HG03439 (cell line): ENCODE results near the gene DAPK1.

ENCODE experiments used
- ATAC-seq: cut with Tn5 transposase; IDR thresholded peaks from one replicate; pipeline ENCODE4 v1.9.1; 2021; ENCODE audit warnings: mild to moderate bottlenecking, moderate library complexity; ENCODE audit not compliant: unreplicated experiment

Gene DAPK1

DNA sequence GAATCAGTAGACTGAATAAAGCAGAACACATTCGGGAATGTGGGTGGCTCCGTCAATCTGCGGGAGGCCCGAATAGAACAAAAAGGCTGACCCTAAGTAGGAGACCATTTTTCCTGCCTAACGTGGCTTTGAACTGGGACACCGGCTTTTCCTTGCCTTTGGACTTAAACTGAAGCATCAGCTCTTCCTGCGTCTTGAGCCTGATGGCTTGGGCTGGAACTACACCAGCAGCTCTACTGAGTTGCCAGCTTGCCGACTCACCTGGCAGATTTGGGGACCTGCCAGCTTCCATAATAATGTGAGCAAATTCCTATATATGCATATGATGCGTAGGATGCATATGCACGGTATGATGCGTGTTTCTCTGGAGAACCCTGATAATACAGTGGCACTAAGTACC lies 111.3 kb downstream of the DAPK1 start:
- no peak for ATAC-seq

DNA sequence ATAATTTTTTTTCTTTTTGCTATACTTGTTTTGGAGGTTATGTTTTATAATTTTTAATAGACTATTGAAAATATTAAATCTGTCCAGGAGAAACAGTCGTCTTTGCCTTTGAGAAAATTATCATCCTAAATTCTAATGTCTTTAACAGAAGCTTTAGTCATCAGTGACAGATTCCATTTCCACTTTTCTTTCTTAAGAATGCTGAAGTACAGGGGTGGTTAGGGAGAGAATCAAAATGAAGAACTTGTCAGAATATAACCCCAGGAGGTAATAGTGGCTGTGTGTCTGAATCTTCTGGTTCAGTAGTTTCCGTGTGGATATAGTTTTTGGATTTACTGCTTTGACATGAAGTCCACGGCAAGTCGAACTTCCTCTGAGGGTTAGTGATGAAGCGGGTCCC lies 111.8 kb downstream of the DAPK1 start:
- no peak for ATAC-seq

DNA sequence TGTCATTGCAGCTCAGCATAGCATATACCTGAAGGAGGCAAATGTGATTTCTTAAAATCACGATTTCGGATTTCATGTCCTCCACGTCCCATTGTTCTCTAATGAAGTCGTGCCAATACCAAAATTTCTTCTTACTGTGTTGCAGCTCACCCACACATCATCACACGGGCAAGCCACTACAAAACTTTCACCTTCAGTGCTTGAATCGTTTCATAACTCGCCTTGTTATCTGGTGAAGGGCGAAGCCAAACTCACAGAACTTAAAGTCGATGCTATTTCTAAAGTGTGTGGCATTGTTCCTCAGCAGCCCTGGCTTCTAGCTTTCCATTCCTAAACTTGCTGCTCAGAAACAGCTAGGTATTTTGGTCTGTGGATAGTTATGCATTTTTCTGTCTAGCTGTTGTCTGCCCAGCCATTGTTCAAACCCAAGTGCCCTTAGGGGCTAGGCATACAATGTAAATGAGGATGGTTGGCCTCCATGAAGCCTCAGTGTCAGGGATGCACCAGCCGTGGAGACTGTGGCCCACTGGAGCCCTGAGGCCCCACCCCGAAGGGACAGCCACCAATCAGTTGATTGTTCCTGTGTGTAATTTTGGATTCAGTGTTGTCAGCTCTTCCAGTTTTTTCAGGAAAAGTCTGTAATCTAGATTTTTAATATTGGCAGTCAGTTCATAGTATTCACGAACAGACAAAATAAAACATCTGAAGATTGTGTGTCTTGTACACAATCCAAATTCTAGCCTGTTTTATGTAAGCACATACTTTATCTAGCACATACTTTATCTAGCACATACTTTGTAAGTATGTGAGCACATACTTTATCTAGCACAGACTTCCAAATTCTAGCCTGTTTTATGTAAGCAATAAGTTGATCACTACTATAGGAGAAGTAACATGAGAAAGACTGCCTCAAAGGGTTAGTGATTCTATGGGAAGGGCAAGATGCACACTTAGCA lies 112.8 kb downstream of the DAPK1 start:
- ATAC-seq, result no peak

DNA sequence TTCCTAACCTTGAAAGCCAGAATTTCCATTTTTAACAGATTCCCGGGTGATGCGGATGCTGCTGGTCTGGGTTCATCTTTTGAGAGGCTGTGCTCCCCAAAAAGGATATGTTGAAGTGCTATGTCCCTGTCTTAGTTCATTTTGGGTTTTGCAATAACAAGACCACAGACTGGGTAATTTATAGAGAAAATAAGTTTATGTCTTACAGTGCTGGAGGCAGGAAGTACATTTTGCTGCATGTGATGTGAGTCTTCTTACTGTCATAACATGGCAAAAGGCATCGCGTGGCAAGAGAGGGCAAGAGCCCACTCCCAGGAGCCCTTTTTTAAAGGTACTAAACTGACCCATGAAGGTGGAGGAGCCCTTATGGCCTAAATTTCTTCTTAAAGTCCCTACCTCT lies 114.1 kb downstream of the DAPK1 start:
- ATAC-seq, result no peak

DNA sequence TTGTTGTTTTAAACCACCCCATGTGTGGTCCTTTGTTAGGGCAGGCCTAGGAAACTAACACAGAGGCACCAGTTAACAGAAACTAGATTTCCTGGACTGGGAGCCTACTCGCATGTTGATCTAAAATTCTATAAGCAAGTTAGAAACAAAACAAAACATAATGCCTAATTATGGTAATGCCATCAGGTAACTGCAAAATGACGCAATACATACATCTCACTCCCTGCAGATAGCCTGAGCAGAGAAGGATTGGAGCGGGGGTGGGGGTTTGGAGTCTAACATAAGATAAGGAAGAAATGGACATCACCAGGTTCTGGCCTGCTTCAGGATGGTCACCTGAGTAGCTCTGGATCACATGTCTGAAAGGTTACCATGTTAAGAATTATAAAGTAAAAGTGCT lies 114.9 kb downstream of the DAPK1 start:
- no peak for ATAC-seq

DNA sequence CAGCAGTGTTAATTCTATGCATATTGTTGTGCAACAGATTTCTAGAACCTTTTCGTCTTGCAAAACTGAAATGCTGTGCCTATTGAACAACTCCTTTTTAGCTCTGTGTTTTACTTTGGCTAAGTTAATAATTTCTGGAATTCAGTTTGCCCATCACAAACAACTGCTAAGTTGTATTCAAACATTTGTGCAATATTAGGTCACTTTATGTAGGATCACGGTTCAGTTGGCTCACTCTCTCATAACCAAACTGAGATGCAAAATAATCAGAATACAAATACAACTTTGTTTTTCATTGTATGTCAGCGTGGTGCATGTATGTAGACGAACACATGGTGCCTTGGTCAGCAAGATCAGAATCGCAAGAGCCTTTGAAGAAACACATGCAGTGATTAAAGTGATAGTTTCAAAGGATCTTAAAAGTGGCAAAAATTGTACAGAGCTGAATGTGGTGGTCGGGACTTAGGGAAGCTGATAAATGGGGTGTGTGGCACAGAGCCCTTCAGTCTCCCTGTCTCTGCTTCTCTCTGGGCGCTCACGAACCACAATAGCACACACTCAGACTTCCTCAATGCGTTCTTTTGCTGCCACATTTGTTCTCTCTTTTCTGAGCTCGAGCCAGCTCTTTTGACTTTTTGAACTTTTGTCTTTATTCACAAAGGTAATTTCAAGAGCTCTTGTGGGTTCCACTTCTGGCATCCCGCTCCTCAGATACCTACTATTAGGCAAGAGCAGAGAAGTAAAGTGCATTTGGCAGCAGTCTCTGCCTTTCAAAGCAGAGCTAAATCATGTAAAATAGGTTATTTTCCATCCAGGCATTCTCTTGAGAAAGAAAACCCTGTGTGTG lies 115.8 kb downstream of the DAPK1 start:
- no peak for ATAC-seq

DNA sequence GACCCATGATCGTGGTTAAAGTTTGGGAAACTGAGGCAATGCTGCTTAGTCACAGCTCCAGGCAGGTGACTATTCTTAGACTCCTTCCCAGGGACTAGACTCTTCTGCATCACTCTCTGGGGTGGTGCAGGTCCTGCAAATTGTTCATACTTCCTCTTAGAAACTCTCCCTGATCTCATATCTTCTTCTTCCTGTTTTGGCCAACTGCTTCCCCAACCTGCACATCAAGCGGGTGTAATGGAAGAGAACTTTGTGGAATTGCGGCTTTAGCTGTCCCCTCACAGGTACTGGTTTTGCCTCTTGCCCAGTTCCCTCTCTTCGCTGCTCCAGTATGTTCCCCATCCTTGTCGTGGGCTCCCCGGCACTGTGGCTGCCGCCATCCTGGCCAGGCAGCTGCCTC lies 116.7 kb downstream of the DAPK1 start:
- no peak for ATAC-seq

DNA sequence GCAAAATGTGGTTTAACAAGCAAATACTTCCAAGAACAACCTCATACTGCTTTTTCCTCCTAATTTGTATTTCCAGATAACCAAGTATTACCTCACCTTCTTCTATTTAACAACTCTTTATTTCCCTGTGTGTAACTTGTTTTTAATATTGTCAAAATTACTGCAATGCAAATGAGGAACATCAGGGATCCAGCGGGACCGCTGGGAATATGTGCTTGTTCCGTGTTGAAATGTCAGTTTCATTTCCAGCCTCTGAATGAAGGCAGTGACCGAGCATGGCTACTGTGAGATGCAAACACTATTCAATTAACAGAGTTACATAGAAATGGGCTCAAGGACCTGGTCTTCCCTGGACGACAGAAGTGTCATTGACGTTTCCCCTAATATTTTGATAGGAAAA lies 117.5 kb downstream of the DAPK1 start:
- no peak for ATAC-seq

DNA sequence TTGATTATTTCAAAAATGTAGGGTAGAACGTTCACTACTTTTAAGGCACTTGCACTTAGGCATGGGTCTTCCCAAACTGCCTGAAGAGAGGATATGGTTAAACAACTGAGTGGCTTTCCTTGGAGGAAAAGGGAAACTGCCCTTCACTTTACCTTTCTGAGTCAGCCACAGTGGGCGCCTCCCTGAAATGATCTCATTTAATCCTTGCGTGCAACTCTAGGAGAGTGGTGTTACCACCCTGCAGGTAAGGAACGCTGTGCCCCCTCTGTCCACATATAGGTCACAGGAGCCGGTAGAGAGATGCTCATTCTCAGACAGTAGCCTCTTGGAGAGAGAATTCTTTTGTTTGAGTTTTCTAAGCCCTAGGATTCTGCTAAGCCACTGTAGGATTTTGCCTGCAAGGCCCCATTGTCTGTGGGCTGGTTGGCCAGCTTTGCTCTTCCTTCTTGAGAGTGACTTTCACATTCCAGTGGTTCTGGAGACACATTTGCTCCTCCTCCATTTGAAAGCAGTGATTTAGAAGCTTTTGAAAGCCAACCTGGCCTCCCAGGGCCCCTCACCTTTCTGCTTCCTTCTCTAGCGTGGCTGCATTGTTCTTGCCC lies 118.0 kb downstream of the DAPK1 start:
- no peak for ATAC-seq

DNA sequence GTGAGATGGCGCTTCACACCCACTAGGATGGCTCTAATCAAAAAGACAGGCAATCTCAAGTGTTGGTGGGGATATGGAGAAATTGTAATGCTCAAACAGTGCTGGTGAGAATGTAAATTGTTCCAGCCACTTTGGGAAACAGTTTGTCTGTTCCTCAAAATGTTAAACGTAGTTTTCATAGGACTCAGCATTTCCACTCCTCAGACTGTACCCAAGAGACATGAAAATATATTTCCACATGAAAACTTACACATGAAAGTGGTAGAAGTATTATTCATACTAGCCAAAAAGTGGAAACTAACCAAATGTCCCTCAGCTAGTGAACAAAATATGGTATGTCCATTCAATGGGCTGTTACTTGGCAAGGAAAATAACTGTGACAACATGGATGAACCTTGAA lies 120.6 kb downstream of the DAPK1 start:
- no peak for ATAC-seq

DNA sequence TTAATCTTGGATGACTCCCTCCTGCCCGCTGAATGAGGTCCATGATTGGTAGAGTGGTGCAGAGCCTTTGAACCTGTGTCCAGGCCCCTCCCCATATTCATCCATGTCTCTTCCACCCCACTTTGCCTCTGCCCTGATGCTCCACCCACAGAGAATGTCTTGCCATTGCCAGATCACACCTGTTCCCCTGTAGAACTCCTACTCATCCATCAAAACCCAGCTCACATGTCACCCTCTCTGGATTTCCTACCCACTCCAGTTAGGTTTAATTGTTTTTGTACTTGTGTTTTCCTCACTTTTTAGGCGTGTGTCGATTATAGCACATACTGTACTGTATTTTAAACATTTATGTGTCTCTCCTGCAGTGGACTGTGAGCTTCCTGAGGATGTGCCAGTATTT lies 121.3 kb downstream of the DAPK1 start:
- ATAC-seq, result no peak

DNA sequence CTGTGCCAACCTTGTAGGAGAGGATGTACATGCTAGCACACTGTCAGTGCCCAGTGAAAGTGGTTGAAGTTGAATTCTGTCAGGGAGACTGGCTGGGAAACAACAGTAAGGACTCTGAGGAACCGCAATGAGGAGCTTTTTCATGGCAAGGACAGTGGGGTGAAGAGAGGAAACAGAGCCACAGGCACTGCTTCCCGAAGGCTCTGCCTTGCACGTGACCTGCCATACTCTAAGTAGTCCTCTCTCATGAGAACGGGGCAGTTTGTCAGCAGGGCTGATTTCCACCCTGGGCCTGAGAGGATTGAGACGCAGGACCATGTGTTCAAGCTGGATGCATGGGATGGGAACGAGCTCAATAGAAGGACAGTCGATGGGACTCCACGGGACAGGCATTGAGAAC lies 121.7 kb downstream of the DAPK1 start:
- no peak for ATAC-seq

DNA sequence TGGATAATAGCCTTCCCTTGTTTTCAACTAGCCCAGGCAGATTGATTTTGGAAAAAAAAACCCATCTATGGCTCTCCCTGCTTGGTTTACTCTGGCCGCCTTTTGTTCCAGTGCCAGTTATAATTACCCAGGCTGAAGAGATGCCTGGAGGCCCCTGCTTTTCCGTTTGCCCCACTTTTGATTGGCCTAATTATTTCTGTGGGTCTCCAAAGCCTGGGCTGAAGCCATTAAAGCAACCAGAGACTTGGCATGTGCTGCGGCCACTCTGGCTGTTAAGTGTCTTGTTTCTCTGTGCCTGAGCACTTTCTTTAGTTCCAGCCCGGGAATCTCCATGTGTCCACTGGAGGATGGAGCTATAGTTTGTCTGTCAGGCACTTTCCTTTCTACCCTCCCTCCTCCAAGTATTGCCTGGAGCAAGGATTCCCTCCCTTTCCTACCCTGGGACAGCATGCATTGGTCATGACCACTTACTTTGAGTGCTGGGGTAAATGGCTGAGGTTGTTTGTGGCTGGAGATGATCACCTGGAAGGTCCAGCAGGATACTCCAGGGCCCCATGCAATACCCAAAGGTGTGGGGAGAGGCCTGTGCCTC lies 123.2 kb downstream of the DAPK1 start:
- ATAC-seq, result no peak

DNA sequence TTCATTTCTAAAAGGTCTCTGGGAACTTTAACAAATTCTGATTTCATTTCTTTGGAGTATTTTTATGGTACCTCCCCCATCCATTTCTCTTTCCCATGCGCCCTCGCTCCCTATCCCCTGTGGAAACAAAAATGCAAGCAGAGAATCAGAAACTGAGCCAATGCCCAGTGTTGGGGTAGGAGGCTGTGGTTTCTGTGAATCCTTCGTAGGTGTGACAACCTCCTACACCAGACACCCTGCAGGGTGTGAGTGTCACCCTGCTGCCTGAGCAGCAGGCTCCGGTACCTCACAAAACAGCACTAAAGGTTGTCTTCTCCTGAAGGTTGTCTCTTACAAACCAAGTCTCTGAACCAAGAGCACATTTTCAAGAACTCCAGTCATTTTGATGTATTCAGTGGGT lies 124.4 kb downstream of the DAPK1 start:
- ATAC-seq, result no peak

DNA sequence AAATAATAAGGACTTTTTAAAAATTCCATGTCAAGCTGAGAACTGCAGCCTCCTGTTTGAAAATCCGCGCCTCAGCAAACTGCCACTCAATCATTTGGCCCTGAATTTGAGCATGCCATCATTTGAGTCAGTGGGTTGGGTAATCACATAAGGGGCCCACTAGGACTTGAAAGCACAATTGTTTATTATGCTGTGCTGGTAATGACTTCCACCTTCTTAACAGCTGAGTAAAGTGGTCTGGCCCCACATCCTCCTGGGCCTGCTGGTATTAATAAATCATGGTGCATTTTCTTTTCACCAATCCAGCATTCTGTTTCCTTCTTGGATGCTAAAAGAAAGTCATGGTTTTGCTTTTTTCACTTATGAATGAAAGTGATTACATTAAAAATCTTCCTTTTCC lies 125.3 kb downstream of the DAPK1 start:
- ATAC-seq, result no peak

DNA sequence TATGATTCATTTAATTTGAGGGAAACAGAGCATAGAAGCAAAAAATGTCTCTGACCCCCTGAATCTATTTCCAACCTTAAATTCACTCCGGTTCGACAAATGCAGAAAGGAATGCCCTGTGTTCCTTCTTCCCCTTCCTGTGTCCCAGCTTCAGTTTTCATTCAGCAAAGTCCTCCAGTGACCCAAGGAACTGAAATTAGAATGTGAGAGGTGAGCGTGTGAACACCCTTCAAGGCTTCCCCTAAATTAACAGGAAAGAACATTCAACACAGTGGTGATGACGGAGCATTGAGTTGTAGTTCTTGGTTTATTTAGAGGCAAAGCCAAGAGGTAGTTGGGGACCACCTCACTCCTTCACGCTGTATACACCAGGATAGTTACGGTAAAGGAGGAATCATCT lies 130.7 kb downstream of the DAPK1 start:
- ATAC-seq, result no peak

DNA sequence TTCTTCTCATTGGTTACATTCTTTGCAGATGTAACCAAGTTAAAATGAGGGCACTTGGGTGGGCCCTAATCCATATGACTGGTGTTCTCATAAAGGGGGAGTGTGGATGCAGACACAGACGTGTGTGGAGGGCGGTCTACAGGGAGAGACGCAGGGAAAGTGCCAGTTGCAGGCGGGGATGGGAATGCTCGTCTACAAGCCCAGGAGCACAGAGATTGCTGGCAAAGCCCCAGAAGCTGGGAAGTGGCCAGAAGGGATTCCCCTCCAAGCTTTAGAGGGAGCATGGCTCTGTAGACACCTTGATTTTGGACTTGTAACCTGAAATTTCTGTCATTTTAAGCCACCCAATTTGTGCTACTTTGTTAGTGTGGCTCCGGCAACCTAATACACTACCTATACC lies 131.4 kb downstream of the DAPK1 start:
- ATAC-seq, result no peak

DNA sequence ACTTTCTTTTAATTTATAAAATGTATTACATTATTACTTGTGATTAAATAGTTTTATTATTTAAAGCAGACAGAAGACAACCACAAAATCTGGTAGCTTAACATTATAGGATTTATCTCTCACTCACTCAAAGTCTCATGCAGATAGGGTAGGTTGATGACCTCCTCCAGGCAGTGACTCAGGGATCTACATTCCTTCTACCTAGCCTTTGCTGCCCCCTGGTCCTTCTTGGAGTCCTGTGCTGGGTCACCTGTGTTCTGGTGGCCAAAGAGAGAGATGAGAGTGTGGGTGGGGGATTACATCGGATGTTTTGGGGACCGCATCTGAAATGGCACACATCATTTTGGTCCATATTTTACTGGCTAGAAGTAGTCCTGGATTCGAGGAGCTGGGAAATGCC lies 132.6 kb downstream of the DAPK1 start:
- no peak for ATAC-seq

DNA sequence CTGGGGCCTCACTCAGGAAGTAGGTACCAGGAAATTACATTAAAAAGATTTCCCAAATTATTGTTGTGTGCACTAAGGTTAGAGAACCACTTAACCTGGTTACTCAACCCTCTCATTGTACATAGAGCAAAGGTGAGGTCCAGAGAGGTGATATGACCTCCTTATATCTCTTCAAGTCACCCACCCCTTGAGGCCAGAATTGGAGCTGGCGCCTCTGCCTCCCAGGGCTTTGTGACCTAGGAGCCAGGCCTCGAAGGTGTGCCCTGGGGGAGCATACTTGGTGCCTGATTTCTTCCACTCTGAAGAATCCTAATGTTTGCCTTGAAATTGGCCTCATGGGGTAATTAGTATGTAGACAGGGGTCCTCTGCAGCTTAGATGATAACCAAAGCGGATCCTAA lies 133.2 kb downstream of the DAPK1 start:
- ATAC-seq, result no peak

DNA sequence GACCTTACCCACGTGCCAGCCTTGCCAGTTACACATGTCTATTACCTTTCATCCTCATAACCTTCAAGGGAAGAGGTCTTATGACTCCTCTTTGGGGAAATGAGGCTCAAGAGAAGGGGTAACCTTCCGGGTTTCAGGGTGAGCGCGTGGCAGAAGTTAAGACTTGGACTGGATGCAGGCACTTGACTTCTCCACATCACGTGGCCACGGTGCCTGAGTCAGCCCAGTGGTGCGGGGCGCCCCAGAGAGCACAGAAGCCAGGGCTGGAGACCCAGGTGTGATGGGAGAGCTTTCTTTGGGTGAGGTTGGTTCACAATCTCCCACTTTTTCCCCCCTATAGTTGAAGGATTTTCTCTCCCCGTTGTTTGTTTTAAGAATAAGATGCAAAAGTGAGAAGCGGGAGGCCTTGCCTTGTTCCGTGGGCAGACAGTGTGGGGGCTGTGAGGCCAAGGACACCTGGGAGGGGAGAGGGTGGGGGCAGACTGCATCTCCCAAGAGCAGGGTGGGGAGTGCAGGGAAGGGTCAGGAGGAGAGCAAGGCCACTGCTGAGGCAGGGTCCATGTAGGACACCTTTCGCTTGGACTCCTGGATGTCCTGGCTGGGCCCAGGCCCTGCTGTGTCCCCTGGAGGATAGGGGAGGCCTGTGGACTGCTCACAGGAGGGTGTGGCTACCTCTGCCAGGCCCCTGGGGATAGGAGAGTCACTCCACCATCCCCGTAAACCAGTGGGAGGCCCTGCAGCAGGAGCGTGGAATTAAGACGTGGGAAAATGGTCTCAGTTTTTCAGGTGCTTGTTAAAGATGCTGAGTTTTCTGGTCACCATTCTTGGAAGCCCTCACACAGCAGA lies 138.2 kb downstream of the DAPK1 start:
- ATAC-seq, result no peak
